Body of pancreas (tissue), 4 donors: ENCODE data around the gene IER3. TPM values are rescaled to one million over a fixed set of nuclear protein-coding genes. Genes with fewer than 3 reads are reported as not detected.

Source experiments
- ATAC-seq: fragments of 150-250 bp; one replicate; pipeline ENCODE4 v1.9.1; 2016
- DNase-seq, 4 donors: peaks; one replicate each; pipeline ENCODE4 v3.0.0-alpha.2; 2019
- H3K27ac ChIP-seq, 4 donors: fragments of 200-600 bp; sonication (generic); 1 replicate in 3 of 4; 2 replicates in 1 of 4; pipeline versions ENCODE4 v1.5.1 to v1.6.1; 2016 to 2019; ENCODE audit warnings: mild to moderate bottlenecking in 1 of 4, mixed read lengths in 1 of 4, moderate library complexity in 1 of 4
- H3K27me3 ChIP-seq, 2 donors: fragments of 200-600 bp; sonication (generic); one replicate each; pipeline ENCODE4 v1.6.0; 2016; ENCODE audit warnings: mild to moderate bottlenecking in 1 of 2
- H3K36me3 ChIP-seq, 2 donors: fragments of 200-600 bp; sonication (generic); replicated peaks in 1 of 2; 2 replicates each; pipeline ENCODE4 v1.5.1; 2016; ENCODE audit warnings: low read depth in 2 of 2; ENCODE audit not compliant: insufficient read depth in 1 of 2
- H3K4me1 ChIP-seq: fragments of 200-600 bp; sonication (generic); one replicate; pipeline ENCODE4 v1.6.0; 2016
- H3K4me3 ChIP-seq, 2 donors: fragments of 200-600 bp; sonication (generic); 1 replicate in 1 of 2; 2 replicates in 1 of 2; pipeline ENCODE4 v1.5.1; 2016 to 2019
- H3K9me3 ChIP-seq, 3 donors: fragments of 200-600 bp; sonication (generic); 1 replicate in 2 of 3; 2 replicates in 1 of 3; pipeline ENCODE4 v1.5.1; 2016
- POLR2A ChIP-seq, 3 donors: fragments of 450-650 bp; IDR thresholded peaks; one replicate each; pipeline ENCODE4 v1.6.1; 2016; ENCODE audit warnings: antibody characterized with exemption in 3 of 3, mild to moderate bottlenecking in 2 of 3
- WGBS, 2 donors: methylation state at CpG; one replicate each; pipeline ENCODE4 v1.1.5; 2017; 5-methylcytosine and 5-hydroxymethylcytosine counted together
- intact Hi-C: fragments of 100-400 bp; cut with DNase I; formaldehyde crosslinking; loops from one replicate; pipeline ENCODE4 v1.15.1; 2023
- total RNA-seq, 2 donors: library from RNA; depleted of rRNA; stranded (reverse); fragments of >200 nt; gene quantifications; one replicate each; pipeline ENCODE4 v1.1.0, GENCODE V29; 2016
- TF ChIP-seq, protein P1 (sequence below), 7 experiments: fragments of 450-650 bp in 4 of 7; fragments of 200-600 bp in 3 of 7; sonication (generic) in 3 of 7; IDR thresholded peaks; one replicate each; pipeline ENCODE4 v1.5.1; 2016 to 2019; ENCODE audit warnings: antibody characterized with exemption in 7 of 7

Gene IER3
- total RNA-seq, 2 donors from 2014 or later, result 46.4 to 60.3 TPM

DNA sequence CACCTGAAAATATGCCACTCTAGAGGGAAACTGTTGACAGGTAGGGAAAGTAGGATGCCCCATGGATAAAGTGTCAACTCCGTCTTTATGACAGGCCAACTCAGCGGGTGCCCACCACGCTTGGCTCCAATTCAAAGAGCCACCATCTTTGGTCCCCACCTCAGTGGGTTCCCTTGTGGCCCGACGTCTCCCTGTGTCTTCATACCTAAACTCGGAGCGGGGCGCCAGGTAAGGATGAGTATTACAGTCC, 27.5 kb downstream of the IER3 start:
- no peaks in the 10 kb centered on the region for H3K27me3 ChIP-seq
- whole genome bisulfite sequencing, 2 donors, result 1 to 3% methylated on average over 8 of the region's 8 CpGs
- peak overlapping the region; percentile 24 to 64 for H3K4me3 ChIP-seq
- H3K36me3 ChIP-seq, result peaks cover 0 to 3% of the 10 kb centered on the region in 2 donors
- peaks cover 30% of the 10 kb centered on the region for H3K4me1 ChIP-seq
- H3K9me3 ChIP-seq, result no peaks in the 10 kb centered on the region
- ATAC-seq (no peak), DNase-seq (no peak)
- intact Hi-C loops, result no loop called here
- peak overlapping the region; percentile 90 to 97 (median 94) for H3K27ac ChIP-seq
- TF ChIP-seq, protein P1, sequence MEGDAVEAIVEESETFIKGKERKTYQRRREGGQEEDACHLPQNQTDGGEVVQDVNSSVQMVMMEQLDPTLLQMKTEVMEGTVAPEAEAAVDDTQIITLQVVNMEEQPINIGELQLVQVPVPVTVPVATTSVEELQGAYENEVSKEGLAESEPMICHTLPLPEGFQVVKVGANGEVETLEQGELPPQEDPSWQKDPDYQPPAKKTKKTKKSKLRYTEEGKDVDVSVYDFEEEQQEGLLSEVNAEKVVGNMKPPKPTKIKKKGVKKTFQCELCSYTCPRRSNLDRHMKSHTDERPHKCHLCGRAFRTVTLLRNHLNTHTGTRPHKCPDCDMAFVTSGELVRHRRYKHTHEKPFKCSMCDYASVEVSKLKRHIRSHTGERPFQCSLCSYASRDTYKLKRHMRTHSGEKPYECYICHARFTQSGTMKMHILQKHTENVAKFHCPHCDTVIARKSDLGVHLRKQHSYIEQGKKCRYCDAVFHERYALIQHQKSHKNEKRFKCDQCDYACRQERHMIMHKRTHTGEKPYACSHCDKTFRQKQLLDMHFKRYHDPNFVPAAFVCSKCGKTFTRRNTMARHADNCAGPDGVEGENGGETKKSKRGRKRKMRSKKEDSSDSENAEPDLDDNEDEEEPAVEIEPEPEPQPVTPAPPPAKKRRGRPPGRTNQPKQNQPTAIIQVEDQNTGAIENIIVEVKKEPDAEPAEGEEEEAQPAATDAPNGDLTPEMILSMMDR (IDR thresholded peaks at IDR 0.05), result no peak
- TF ChIP-seq POLR2A (IDR thresholded peaks at IDR 0.05), result no peak

DNA sequence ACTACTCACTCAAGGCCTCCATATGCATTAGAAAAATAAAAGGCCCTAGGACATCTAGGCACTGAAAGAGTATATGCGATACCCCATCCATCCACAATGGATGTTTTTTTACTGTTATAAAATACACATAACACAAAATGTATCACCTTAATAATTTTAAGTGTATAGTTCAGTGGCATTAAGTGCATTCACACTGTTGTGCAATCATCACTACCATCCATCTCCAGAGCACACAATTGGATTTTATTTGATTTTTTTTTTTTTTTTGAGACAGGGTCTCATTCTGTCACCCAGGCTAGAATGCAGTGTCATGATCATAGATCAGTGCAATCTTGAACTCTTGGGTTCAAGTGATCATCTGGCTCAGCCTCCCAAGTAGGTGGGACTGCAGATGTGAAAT, 30.1 kb downstream of the IER3 start:
- TF ChIP-seq, protein P1 (IDR thresholded peaks at IDR 0.05), result no peak
- DNase-seq, result no peak
- Histone ChIP-seq H3K4me3 (no peak overlapping the region), H3K27ac (no peak overlapping the region), H3K27me3 (no peaks in the 10 kb centered on the region), H3K9me3 (no peaks in the 10 kb centered on the region), H3K36me3 (peaks cover 0 to 3% of the 10 kb centered on the region in 2 donors), H3K4me1 (peaks cover 31% of the 10 kb centered on the region)
- no peak for ATAC-seq
- intact Hi-C loops, result no loop called here
- WGBS, 2 donors, result 94 to 100% methylated on average over 1 of the region's 1 CpG

DNA sequence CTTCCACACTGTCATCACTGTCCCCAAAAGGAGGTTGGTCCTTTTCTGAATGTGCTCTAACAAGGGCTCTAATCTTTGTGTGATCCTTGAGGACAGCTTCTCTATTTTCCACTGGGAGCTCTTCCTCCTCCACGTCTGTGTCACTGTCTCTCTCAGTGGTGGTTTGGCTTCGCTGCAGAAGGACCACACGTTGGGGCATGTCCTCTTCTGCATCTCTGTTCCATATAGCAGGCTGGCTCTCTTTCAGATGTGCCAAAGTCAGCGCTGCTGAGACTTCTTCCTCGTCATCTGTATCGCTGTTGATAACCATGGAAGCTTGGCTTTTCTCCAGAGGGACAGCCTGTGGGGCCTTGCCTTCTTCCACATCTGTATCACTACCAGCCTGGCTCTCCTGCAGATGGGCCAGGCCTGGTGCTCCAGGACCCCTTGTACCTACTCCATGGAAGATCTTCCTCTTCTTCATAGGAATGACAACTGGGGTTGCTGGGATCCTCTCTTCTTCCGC, 31.9 kb downstream of the IER3 start:
- H3K27me3 ChIP-seq, result no peaks in the 10 kb centered on the region
- H3K27ac ChIP-seq, result peak overlapping the region in 1 of 4 donors; percentile 15
- H3K4me1 ChIP-seq, result peaks cover 28% of the 10 kb centered on the region
- ATAC-seq, result no peak
- DNase-seq, result no peak
- peaks cover 0 to 3% of the 10 kb centered on the region in 2 donors for H3K36me3 ChIP-seq
- TF ChIP-seq, protein P1 (IDR thresholded peaks at IDR 0.05), result no peak
- TF ChIP-seq POLR2A (IDR thresholded peaks at IDR 0.05), result no peak
- WGBS, 2 donors, result 73 to 96% methylated on average over 5 to 7 of the region's 7 CpGs
- H3K9me3 ChIP-seq, result no peaks in the 10 kb centered on the region
- no peak overlapping the region for H3K4me3 ChIP-seq
- intact Hi-C loops, result no loop called here

DNA sequence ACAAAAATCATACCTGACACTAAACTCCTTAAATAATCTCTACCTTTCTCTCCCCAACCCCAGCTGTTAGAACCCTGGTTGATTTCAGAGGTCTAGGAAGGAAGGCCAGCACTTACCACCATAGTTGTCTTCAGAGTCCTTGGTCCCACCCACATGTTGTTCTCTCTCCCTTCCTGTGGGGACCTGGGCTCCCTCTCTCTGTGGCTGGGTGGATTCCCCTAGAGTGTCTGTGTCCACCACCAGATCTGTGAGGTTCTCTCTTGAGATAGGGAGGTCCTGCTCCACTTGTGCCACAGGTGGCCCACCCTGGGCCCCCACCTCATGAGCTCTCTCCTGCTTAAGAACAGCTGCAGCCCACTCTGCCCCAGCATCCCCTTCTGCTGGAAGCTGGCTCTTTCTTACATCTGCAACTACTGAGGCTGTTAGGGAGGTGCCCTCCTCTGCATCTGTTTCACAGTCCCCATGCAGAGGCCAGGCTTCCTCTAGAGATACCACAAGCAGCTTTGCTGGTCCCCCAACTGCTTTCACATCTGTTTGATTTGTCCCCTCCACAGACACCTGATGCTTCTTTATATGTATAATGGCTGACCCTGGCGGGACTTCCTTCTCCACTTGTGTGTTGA, 32.5 kb downstream of the IER3 start:
- Histone ChIP-seq H3K27ac (peak overlapping the region in 2 of 4 donors; percentile 19 to 32), H3K9me3 (no peaks in the 10 kb centered on the region), H3K27me3 (no peaks in the 10 kb centered on the region), H3K4me3 (no peak overlapping the region), H3K36me3 (peaks cover 0 to 3% of the 10 kb centered on the region in 2 donors), H3K4me1 (peaks cover 33% of the 10 kb centered on the region)
- WGBS, 2 donors, result 83 to 100% methylated on average over 1 of the region's 1 CpG
- DNase-seq, result no peak
- intact Hi-C loops, result no loop called here
- ATAC-seq, result no peak
- TF ChIP-seq, protein P1 (IDR thresholded peaks at IDR 0.05), result no peak
- TF ChIP-seq POLR2A (IDR thresholded peaks at IDR 0.05), result no peak
